DOHH2 (cell line): ENCODE measurements around the gene MTPN.

Experiments used
- CTCF ChIP-seq: fragments of 200-600 bp; sonication (generic); IDR thresholded peaks from one replicate; pipeline ENCODE4 v1.5.1; 2014; ENCODE audit warnings: antibody characterized with exemption, mild to moderate bottlenecking, low read depth, low read length; ENCODE audit not compliant: poor library complexity, severe bottlenecking
- EZH2phosphoT487 ChIP-seq: fragments of 200-600 bp; sonication (generic); IDR thresholded peaks from 2 replicates; pipeline ENCODE4 v1.6.1; 2017; ENCODE audit warnings: borderline replicate concordance, mild to moderate bottlenecking, antibody characterized with exemption, low read length, moderate library complexity, mixed read lengths

GRCh38 chr7:135929249-135929648 lies 47.9 kb downstream of the MTPN start:
- TF ChIP-seq CTCF (no peak), EZH2phosphoT487 (no peak)
